ENCODE results near the gene VPS13C.

The VPS13C gene

GRCh38 chr15:61917457-61917856 lies 142.8 kb downstream of the VPS13C start:
- no peak for DNase-seq

- no peak for DNase-seq
Measured at GRCh38 chr15:61916104-61916503, 144.1 kb downstream of the VPS13C start.

DNA sequence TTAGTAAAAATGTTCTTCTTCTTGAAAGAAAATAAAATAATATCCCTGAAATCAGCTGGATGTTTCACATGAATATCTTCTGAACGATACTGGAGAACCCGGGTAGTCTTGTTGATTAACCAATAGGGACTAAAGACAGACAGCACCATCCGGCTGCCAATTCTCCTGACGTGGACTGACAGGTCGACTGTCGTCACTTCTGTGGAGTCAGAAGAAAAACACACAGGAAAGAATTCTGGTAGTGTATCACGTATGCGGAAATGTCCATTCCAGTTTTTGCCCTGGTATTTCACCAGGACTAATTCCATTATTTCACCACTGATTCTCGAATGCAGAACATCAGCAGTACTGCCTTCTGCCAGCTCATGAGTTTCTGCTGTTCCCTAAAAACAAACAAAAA lies 144.6 kb downstream of the VPS13C start:
- DNase-seq, result no peak

GRCh38 chr15:61910839-61911369 lies 149.3 kb downstream of the VPS13C start:
- no peak for DNase-seq

DNA sequence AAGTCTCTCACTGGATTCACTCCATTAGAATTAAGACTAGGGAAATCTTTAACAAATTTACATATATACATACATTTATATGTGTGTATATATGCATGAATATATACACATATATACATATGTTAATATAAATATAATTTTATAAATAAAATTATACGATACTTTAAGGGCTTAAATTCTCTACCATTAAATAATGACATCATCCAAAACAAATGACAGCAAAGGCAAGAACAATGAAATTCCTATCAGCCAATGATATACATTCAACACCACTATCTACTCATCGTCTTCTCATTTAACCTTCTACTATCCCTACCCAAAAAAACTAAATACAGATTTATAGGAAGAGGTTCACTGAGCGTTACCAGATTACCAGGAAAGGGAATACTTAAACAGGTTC lies 152.0 kb downstream of the VPS13C start:
- DNase-seq, result no peak

DNA sequence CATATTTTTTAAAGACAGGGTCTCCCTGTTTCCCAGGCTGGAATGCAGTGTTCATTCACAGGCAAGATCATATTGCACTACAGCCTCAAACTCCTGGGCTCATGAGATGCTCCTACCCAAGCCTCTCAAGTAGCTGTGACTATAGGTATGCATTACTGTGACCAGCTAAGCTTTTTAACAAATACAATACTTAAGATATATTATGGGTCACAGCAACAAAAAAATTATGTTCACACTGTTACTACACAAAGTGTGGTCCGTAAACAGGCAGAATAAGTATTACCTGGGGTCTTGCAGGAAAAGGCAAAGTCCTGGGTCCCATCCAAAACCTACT lies 152.5 kb downstream of the VPS13C start:
- DNase-seq, result no peak

DNA sequence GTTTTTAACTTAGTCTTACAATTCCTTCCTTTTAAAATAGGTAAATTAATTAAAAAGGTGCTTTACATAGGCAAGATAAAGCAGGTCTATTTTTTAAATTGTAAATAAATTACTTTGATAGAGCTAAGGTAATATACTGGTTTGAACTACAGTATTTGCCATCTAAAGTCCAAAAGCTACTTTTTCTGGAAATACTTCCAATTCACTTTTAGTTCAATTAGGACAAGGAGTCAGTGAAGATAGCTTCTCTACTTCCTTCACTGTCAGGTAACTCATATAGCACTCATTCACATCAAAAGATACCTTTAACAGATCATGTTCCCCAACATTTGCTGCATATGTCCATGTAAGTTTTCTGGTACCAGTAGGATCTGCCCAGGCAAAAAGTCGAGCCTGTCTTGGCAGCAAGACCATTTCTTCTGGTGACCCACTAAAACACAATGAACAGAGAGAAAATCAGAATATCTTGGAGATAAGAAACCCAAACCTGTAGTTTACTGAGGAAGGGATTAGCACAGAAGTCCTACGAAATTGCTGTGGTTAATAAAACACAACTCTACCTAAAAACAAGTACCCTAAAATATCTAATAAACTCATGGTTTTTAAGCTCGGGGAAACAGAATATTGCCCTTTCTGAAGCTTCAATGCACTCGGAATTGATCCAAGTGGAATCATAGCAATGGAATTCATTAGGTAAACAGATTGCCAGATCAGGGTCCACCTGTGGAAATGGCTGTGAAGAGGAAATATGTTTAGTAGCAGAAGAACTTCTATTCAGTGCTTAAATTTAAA lies 153.1 kb downstream of the VPS13C start:
- no peak for DNase-seq

- DNase-seq, result no peak
Measured at GRCh38 chr15:61893146-61893545, 167.1 kb downstream of the VPS13C start.

DNA sequence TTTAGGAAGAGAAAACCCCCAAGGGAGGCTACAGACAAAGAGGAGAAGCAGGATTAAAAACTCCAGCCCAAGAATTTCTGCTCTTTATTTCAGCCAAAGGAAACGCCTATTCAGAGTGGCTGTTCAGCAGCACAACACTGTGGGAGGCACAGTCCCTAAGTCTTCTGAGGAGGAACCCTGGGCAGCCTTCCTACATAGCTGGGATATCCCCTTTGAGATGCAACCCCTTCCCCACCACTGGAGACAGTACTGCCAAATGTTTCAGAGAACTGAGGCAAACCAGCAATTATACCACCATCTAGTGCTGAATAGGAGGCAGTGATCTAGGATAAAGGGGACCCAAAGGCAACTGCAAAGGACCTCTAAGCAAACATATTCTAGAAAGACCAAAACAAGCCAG lies 168.1 kb downstream of the VPS13C start:
- DNase-seq, result no peak

DNA sequence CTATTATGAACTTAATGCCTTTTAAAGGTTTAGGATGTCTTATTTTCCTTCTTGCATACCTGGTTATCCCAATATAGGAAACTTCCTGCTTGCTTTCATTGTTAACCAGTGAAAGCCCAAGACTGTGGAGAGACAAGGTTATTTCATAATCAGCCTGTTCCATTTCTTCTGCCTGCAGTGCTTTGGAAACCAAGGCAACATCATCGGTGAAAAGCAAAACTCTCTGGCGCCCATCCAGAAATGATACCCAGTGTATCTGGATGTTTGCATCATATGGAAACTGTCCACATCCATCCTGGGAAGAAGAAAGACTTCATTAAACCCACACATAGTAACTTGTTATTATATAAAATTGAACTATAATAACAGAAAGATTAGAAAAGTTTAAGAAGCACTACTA lies 170.1 kb downstream of the VPS13C start:
- DNase-seq, result no peak

DNA sequence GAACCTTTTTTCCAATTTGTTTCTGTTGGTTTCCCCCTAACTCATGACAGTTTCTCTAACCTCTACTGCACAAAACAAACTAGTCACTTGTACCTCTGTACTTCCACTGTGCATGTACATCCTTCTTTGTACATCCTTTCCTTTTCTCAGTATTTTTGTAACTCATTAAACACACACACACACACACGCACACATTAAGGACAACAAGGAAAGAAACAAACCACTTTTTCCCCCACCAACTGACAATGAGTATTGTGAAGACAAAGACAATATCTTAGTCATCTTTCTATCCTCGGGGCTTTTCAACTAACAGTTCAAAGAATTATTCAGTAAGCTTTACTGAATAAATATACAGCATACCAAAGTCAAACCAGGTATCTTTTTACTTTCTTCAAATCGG lies 170.5 kb downstream of the VPS13C start:
- no peak for DNase-seq

- DNase-seq, result no peak
Measured at GRCh38 chr15:61888074-61888780, 172.0 kb downstream of the VPS13C start.

DNA sequence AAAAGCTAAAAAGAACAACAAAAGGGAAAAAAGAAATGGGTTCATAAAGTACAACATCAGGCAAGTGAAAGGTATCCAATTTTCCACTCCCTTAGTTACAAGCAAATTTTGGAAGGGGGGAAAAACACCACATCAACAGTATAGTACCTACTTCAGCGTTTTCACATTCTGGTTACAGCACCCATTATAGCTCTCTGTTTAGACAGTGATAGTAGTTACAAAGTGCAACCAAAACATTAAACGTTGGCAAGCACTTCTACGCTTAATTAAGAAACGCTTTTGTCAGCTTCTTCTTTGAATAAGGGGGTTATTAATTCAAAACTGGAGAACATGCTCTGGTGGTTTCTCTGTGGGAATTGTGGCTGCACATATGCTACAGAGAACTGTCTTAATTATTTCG lies 180.2 kb downstream of the VPS13C start:
- no peak for DNase-seq

- no peak for DNase-seq
Measured at GRCh38 chr15:61879219-61879618, 181.0 kb downstream of the VPS13C start.

DNA sequence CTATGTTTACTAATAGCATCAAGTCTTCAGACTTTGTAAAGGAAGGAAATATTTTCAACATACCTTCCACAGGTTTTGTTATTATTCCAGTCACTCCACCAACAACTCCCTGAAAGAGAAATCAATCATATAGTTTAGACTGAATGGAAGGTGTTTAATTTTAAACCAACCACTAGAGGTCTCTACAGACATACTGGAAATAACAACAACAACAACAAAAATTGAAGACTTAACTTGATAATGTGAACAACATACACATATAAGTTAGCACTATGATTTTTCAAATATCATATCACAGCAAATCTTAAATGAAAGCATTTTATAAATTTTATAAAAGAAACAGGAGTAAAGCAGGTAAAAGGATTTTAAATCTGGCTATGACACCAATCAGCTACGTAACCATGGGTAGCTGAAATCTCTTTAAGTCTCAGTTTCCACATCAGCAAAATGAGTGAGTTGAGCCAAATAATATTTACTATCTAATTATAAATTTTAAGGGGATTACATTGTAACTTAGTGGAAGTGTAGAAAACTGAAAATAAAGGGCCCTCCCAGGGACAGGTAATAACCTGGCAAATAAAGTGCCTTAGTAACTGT lies 188.2 kb downstream of the VPS13C start:
- no peak for DNase-seq

DNA sequence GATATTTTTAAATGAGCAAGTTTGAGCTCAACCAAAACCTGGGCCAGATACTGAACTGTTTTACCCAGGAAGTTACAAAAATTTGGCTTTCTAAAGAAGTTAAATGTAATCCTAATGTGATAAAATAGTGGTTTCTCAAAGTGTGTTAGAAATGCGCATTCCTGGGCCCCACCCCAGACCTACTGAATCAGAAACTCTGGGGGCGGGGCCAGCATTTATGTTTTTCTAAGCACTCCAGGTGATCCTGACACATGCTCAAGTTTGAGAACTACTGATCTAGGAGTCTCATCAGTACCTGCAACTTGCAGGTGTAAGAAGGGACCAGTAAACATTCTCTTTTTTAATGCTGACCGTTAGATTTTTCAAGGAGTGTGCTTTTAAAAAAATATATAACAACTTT lies 190.6 kb downstream of the VPS13C start:
- no peak for DNase-seq

DNA sequence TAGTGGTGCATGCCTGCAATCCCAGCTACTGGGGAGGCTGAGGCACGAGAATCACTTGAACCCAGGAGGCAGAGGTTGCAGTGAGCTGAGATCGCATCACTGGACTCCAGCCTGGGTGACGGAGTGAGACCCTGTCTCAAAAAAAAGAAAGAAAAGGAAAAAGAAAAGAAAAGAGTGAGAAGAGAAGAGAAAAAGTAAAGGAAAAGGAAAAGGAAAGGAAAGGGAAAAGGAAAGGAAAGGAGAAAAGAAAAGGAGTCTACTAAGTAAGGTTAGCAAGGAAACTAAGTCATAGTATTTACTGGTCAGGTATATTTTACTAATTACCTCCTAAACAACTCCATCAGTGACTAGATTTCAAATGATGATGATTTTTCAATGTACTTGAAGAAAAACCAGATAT lies 198.3 kb downstream of the VPS13C start:
- DNase-seq, result no peak

GRCh38 chr15:61857169-61857829 lies 202.9 kb downstream of the VPS13C start:
- no peak for DNase-seq

DNA sequence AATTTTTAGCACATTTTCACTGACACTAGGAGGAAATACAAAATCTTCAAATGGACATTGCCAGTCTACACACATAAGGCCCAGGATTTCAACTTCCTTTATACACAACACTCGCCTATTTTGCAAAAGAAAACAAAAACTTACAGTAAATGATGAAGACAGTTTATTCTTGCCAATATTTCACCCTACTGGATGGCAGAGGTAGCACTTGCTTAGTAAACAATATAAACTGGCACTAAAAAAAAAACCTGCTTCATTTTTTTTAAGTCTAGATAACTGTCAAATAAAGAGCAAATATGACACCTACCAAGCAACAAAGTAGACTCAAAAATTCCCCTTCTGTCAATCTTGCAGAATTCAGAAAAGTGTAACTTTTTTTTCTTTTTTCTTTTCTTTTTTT lies 204.0 kb downstream of the VPS13C start:
- DNase-seq, result no peak

GRCh38 chr15:61853195-61853594 lies 207.1 kb downstream of the VPS13C start:
- DNase-seq, result no peak

DNA sequence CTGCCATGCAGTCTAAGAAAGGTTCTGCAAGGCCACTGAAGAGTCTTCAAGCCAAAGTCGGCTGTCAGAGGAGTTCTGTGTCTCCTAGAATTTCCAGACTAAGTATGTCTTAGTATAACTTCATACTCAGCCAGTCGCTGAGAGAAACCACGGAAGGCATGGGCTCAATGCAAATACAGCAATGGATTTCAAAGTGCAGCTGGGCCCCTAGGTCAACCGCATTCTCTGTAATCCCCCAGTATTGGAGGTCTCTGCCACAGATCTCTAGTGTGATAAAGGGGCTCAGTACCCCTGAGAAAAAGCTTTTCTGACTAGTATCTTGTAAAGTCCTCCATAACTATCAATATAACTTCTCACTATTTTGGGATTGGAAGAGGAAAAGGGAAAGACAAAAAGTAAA lies 208.3 kb downstream of the VPS13C start:
- no peak for DNase-seq

GRCh38 chr15:61849447-61849846 lies 210.8 kb downstream of the VPS13C start:
- no peak for DNase-seq

GRCh38 chr15:61841466-61841865 lies 218.8 kb downstream of the VPS13C start:
- DNase-seq, result no peak

DNA sequence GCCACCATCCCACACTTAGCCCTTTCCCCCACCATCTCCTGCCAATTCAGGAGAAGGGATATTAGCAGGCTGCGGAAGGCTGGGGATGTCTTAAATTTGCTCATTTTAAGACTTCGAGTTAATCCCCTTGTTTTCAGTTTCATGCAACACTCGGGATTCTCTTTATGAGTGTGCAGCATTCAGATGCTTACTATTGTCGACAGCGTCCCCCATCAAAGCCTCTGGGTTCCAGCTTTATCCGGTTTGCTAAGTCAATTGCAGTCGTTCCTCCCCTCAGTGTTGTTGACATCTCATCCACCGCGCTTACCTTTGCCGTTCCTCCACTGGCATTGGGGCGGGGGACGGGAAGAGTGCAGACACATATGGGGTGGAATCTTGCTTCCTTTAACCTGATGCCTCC lies 220.2 kb downstream of the VPS13C start:
- DNase-seq, result no peak

Data from activated gamma-delta T cell treated with Interleukin-2 at 50 U/mL for 16 hours (primary cell).